MM.1S (cell line): ENCODE data around the gene ASPHD1.

Experiments used
- DNase-seq: peaks from one replicate; pipeline ENCODE4 v3.0.0-alpha.2; 2015
- H2AFZ ChIP-seq: fragments of 300-600 bp; sonication (generic); 2 replicates; pipeline ENCODE4 v1.6.0; 2016; ENCODE audit warnings: antibody characterized with exemption, low read length
- H3F3A ChIP-seq: fragments of 300-600 bp; sonication (generic); 2 replicates; pipeline ENCODE4 v1.6.1; 2016; ENCODE audit warnings: mild to moderate bottlenecking, antibody characterized with exemption, low read length, moderate library complexity, mixed read lengths; ENCODE audit not compliant: insufficient read depth
- H3K27ac ChIP-seq: fragments of 300-600 bp; sonication (generic); 2 replicates; pipeline ENCODE4 v1.5.1; 2016; ENCODE audit warnings: mild to moderate bottlenecking, low read length
- H3K27me3 ChIP-seq: fragments of 300-600 bp; sonication (generic); replicated peaks from 2 replicates; pipeline ENCODE4 v1.6.0; 2016; ENCODE audit warnings: low read length; ENCODE audit not compliant: insufficient read depth
- H3K36me3 ChIP-seq: fragments of 300-600 bp; sonication (generic); replicated peaks from 2 replicates; pipeline ENCODE4 v1.6.1; 2016; ENCODE audit warnings: mild to moderate bottlenecking, low read length, mixed read lengths; ENCODE audit not compliant: insufficient read depth
- H3K4me1 ChIP-seq: fragments of 300-600 bp; sonication (generic); 2 replicates; pipeline ENCODE4 v1.6.1; 2016; ENCODE audit warnings: low read length, mixed read lengths
- H3K4me2 ChIP-seq: fragments of 300-600 bp; sonication (generic); 2 replicates; pipeline ENCODE4 v1.6.0; 2016; ENCODE audit warnings: low read depth, low read length
- H3K4me3 ChIP-seq: fragments of 300-600 bp; sonication (generic); 2 replicates; pipeline ENCODE4 v1.5.1; 2016; ENCODE audit warnings: low read length, mixed read lengths
- H3K79me2 ChIP-seq: fragments of 300-600 bp; sonication (generic); 2 replicates; pipeline ENCODE4 v1.6.1; 2016; ENCODE audit warnings: mixed run types, low read length, mixed read lengths
- H3K9ac ChIP-seq: fragments of 300-600 bp; sonication (generic); 2 replicates; pipeline ENCODE4 v1.6.1; 2016; ENCODE audit warnings: low read length, mixed read lengths
- H3K9me2 ChIP-seq: fragments of 300-600 bp; sonication (generic); replicated peaks from 2 replicates; pipeline ENCODE4 v1.6.1; 2016; ENCODE audit warnings: mild to moderate bottlenecking, low read length, mixed read lengths; ENCODE audit not compliant: insufficient read depth
- H3K9me3 ChIP-seq: fragments of 300-600 bp; sonication (generic); replicated peaks from 2 replicates; pipeline ENCODE4 v1.6.1; 2016; ENCODE audit warnings: mild to moderate bottlenecking, low read length, mixed read lengths; ENCODE audit not compliant: insufficient read depth
- H4K20me1 ChIP-seq: fragments of 300-600 bp; sonication (generic); 2 replicates; pipeline ENCODE4 v1.6.1; 2016; ENCODE audit warnings: mild to moderate bottlenecking, low read length, moderate library complexity, mixed read lengths; ENCODE audit not compliant: insufficient read depth
- EZH2 ChIP-seq: fragments of 300-600 bp; sonication (generic); optimal IDR thresholded peaks from 2 replicates; pipeline ENCODE3; 2017; ENCODE audit warnings: low read depth, mild to moderate bottlenecking, antibody characterized with exemption, low read length, mixed read lengths
- EZH2phosphoT487 ChIP-seq: fragments of 300-600 bp; sonication (generic); IDR thresholded peaks from 2 replicates; pipeline ENCODE4 v1.6.1; 2018; ENCODE audit warnings: antibody characterized with exemption, low read length
- TF ChIP-seq, protein P1 (sequence below): fragments of 300-600 bp; sonication (generic); IDR thresholded peaks from 2 replicates; pipeline ENCODE4 v1.5.1; 2016; ENCODE audit warnings: antibody characterized with exemption, low read length, mixed read lengths

ASPHD1 gene

GRCh38 chr16:29862884-29863668 lies 37.2 kb upstream of the ASPHD1 start, which contains the start of gene CDIPT:
Gene CDIPT, minus strand, starts transcription at chr16:29863226. Its CDS starts 369 bp downstream, at chr16:29862857.
- Histone ChIP-seq H3K4me1 (no peaks in the 10 kb centered on the region), H3K36me3 (no peaks in the 10 kb centered on the region), H3K27me3 (peaks cover 14% of the 10 kb centered on the region; the same call in 1 of the 2 replicates), H3F3A (no peaks in the 10 kb centered on the region), H3K79me2 (peaks cover 16% of the 10 kb centered on the region), H3K9me2 (no peaks in the 10 kb centered on the region), H4K20me1 (no peaks in the 10 kb centered on the region), H3K4me3 (peak within 1 kb of the TSS; percentile 84), H3K9me3 (no peaks in the 10 kb centered on the region), H2AFZ (peak within 1 kb of the TSS; percentile 75), H3K9ac (peak within 1 kb of the TSS; percentile 86), H3K4me2 (peak within 1 kb of the TSS; percentile 84), H3K27ac (peak within 1 kb of the TSS; percentile 83; the same call in 1 of the 2 replicates)
- peak; percentile 98 for DNase-seq
- TF ChIP-seq, protein P1, sequence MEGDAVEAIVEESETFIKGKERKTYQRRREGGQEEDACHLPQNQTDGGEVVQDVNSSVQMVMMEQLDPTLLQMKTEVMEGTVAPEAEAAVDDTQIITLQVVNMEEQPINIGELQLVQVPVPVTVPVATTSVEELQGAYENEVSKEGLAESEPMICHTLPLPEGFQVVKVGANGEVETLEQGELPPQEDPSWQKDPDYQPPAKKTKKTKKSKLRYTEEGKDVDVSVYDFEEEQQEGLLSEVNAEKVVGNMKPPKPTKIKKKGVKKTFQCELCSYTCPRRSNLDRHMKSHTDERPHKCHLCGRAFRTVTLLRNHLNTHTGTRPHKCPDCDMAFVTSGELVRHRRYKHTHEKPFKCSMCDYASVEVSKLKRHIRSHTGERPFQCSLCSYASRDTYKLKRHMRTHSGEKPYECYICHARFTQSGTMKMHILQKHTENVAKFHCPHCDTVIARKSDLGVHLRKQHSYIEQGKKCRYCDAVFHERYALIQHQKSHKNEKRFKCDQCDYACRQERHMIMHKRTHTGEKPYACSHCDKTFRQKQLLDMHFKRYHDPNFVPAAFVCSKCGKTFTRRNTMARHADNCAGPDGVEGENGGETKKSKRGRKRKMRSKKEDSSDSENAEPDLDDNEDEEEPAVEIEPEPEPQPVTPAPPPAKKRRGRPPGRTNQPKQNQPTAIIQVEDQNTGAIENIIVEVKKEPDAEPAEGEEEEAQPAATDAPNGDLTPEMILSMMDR: peak; percentile 84
- no peak for TF ChIP-seq EZH2phosphoT487
- TF ChIP-seq EZH2: no peak

DNA sequence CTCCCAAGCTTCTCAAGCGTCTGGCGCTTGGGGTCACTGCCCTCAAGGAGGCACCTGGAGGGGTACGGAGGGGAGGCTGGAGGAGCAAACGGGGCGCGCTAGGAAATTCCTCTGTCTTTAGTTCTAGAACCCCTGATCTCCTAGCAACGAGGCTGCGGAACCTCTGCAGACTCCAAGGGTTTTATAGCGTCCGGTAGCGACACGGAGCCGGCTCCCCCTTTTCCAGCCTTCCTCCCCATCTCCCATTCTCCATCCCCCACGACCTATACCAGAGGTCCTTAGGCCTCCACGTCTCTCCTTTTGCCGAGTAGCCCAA lies 36.7 kb upstream of the ASPHD1 start:
- Histone ChIP-seq H3K4me1 (no peaks in the 10 kb centered on the region), H3K9me2 (no peaks in the 10 kb centered on the region), H3K9me3 (no peaks in the 10 kb centered on the region), H3K9ac (no peak overlapping the region), H3K36me3 (no peaks in the 10 kb centered on the region), H3K4me3 (no peak overlapping the region), H3F3A (no peaks in the 10 kb centered on the region), H3K27me3 (peaks cover 17% of the 10 kb centered on the region; the same call in 1 of the 2 replicates), H3K27ac (no peak overlapping the region), H3K4me2 (peak overlapping the region; percentile 29; the same call in 1 of the 2 replicates), H4K20me1 (no peaks in the 10 kb centered on the region), H2AFZ (peak overlapping the region; percentile 5; the same call in 1 of the 2 replicates), H3K79me2 (peaks cover 16% of the 10 kb centered on the region)
- DNase-seq: no peak
- TF ChIP-seq, protein P1: no peak
- no peak for TF ChIP-seq EZH2
- TF ChIP-seq EZH2phosphoT487: no peak

DNA sequence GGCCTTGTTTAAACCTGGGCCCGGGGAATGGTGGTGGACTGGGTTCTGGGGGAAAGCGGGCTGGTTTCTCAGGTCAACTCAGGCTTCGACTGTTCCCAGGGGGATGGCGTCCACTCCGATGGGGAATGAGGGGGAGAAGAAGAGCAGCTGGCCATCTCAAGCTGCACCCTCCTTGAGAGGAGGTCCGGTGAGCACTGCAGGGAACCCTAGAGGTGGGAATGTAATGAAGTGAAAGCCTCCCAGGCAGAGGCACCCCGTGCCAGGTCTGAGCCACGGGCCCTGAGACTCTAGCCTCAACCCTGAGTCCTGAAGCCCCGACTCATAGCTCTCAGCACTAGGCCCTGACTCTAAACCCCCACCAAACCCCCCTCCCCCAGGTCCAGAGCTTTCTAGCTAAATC lies 36.1 kb upstream of the ASPHD1 start:
- no peak overlapping the region for H3K4me2 ChIP-seq

More for the DNA sequence above, 36.1 kb upstream of the ASPHD1 start:
- Histone ChIP-seq H3K4me1 (no peaks in the 10 kb centered on the region), H2AFZ (no peak overlapping the region), H4K20me1 (no peaks in the 10 kb centered on the region), H3K9ac (no peak overlapping the region), H3K36me3 (no peaks in the 10 kb centered on the region), H3K79me2 (peaks cover 16% of the 10 kb centered on the region), H3F3A (no peaks in the 10 kb centered on the region), H3K27ac (no peak overlapping the region), H3K9me2 (no peaks in the 10 kb centered on the region), H3K27me3 (peaks cover 20% of the 10 kb centered on the region; the same call in 1 of the 2 replicates), H3K9me3 (no peaks in the 10 kb centered on the region), H3K4me3 (no peak overlapping the region)
- no peak for DNase-seq
- TF ChIP-seq, protein P1: no peak
- TF ChIP-seq EZH2 (no peak), EZH2phosphoT487 (no peak)
